Prostate gland (tissue), 2 donors: ENCODE results near the gene FHOD3.

Source experiments
- CTCF ChIP-seq, 4 experiments: fragments of 200-600 bp in 2 of 4; fragments of 450-650 bp in 2 of 4; sonication (generic) in 2 of 4; IDR thresholded peaks; 1 replicate in 3 of 4; 2 replicates in 1 of 4; pipeline ENCODE4 v1.5.1; 2016 to 2019; ENCODE audit warnings: antibody characterized with exemption in 4 of 4, mild to moderate bottlenecking in 2 of 4, moderate library complexity in 2 of 4
- POLR2A ChIP-seq: fragments of 450-650 bp; IDR thresholded peaks from one replicate; pipeline ENCODE4 v1.6.1; 2016; ENCODE audit warnings: antibody characterized with exemption, mild to moderate bottlenecking
- POLR2AphosphoS5 ChIP-seq: sonication (generic); formaldehyde crosslinking; IDR thresholded peaks from one replicate; pipeline ENCODE4 v1.6.1; 2017; ENCODE audit warnings: antibody characterized with exemption

- TF ChIP-seq POLR2A: no peak
- no peak for TF ChIP-seq CTCF (IDR thresholded peaks at IDR 0.05)
- no peak for TF ChIP-seq POLR2AphosphoS5
Observed at GRCh38 chr18:36403896-36404820, 106.6 kb downstream of the FHOD3 start.
